RWPE2 (cell line): Measurements from ENCODE around the gene PROP1.

Experiments
- ATAC-seq: fragments of 200-7000 bp; cut with Tn5 transposase; 3 replicates; pipeline ENCODE4 v1.9.1; 2021; ENCODE audit warnings: low read depth
- DNase-seq: peaks from one replicate; pipeline ENCODE4 v3.0.0-alpha.2; 2020; ENCODE audit warnings: low spot score
- H3K27ac ChIP-seq: fragments of 450-650 bp; 2 replicates; pipeline ENCODE4 v1.5.1; 2017; ENCODE audit warnings: mild to moderate bottlenecking; ENCODE audit not compliant: poor library complexity, severe bottlenecking
- H3K27me3 ChIP-seq: fragments of 250-450 bp; sonication (Bioruptor Pico); 2 replicates; pipeline ENCODE4 v1.5.1; 2021; ENCODE audit warnings: mild to moderate bottlenecking, moderate library complexity; ENCODE audit not compliant: insufficient read depth, poor library complexity, severe bottlenecking
- H3K36me3 ChIP-seq: fragments of 250-450 bp; sonication (Bioruptor Pico); 2 replicates; pipeline ENCODE4 v1.5.1; 2020; ENCODE audit warnings: low read depth, mild to moderate bottlenecking, moderate library complexity
- H3K4me1 ChIP-seq: fragments of 250-450 bp; sonication (Bioruptor Pico); 2 replicates; pipeline ENCODE4 v1.5.1; 2021; ENCODE audit warnings: mild to moderate bottlenecking, moderate library complexity; ENCODE audit not compliant: insufficient read depth, poor library complexity, severe bottlenecking
- H3K4me3 ChIP-seq: fragments of 250-450 bp; sonication (Bioruptor Pico); 2 replicates; pipeline ENCODE4 v1.5.1; 2021; ENCODE audit warnings: mild to moderate bottlenecking, moderate library complexity; ENCODE audit not compliant: severe bottlenecking
- H3K9me3 ChIP-seq: fragments of 250-450 bp; sonication (Bioruptor Pico); 2 replicates; pipeline ENCODE4 v1.5.1; 2021; ENCODE audit warnings: mild to moderate bottlenecking, moderate library complexity; ENCODE audit not compliant: severe bottlenecking
- TF ChIP-seq, protein P1 (sequence below): fragments of 450-650 bp; IDR thresholded peaks from one replicate; pipeline ENCODE4 v1.5.1; 2017; ENCODE audit warnings: mild to moderate bottlenecking, moderate library complexity; ENCODE audit not compliant: poor library complexity, severe bottlenecking

PROP1 gene

DNA sequence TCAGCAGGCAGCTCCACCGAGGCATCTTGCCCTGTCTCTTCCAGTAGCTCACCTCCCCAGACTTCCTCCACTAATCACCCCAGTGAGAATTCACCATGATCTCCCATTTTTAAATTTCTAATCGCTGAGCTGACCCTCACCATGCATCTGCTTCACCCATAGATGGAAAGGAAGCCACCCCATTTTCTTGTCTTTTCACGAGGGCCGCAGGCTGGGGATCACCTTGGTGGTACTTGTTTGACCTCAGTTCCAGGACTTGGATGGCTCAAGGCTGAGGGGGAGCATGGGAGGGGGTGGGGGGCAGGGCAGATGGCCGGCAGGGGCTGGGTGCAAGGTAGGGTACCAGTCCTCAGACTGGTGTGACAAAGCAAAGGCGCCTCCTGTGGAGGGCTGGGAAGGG, 3.6 kb downstream of the PROP1 start:
- Histone ChIP-seq H3K27me3 (peaks cover 3% of the 10 kb centered on the region), H3K27ac (no peak overlapping the region), H3K36me3 (no peaks in the 10 kb centered on the region), H3K4me1 (no peaks in the 10 kb centered on the region), H3K9me3 (no peaks in the 10 kb centered on the region), H3K4me3 (no peak overlapping the region)
- DNase-seq (no peak), ATAC-seq (no peak)
- TF ChIP-seq, protein P1, sequence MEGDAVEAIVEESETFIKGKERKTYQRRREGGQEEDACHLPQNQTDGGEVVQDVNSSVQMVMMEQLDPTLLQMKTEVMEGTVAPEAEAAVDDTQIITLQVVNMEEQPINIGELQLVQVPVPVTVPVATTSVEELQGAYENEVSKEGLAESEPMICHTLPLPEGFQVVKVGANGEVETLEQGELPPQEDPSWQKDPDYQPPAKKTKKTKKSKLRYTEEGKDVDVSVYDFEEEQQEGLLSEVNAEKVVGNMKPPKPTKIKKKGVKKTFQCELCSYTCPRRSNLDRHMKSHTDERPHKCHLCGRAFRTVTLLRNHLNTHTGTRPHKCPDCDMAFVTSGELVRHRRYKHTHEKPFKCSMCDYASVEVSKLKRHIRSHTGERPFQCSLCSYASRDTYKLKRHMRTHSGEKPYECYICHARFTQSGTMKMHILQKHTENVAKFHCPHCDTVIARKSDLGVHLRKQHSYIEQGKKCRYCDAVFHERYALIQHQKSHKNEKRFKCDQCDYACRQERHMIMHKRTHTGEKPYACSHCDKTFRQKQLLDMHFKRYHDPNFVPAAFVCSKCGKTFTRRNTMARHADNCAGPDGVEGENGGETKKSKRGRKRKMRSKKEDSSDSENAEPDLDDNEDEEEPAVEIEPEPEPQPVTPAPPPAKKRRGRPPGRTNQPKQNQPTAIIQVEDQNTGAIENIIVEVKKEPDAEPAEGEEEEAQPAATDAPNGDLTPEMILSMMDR = no peak

DNA sequence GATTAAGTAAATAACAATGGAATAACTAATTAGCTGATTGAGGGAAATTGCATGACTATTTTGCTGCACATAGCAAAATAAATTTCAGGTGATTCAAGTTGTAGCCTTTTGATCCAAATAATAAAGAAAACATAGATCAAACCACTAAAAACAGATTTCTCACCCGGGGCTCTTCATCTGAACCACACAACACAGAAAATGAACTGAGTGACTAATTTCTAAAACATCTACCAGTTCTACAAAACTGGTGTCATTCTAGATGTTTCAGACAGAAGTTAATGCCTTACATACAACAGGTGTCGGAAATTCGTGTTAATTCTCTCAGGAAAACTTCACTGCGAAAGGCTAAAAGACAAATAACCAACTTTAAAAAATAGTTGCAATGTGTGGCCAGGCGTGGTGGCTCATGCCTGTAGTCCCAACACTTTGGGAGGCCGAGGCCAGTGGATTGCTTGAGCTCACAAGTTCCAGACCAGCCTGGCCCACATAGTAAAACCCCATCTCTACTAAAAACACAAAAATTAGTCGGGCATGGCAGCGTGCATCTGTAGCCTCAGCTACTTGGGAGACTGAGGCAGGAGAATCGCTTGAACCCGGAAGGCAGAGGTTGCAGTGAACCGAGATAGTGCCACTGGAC, 6.9 kb downstream of the PROP1 start:
- Histone ChIP-seq H3K9me3 (no peaks in the 10 kb centered on the region), H3K36me3 (no peaks in the 10 kb centered on the region), H3K27ac (no peak overlapping the region), H3K27me3 (peaks cover 17% of the 10 kb centered on the region), H3K4me3 (no peak overlapping the region), H3K4me1 (no peaks in the 10 kb centered on the region)
- TF ChIP-seq, protein P1 = no peak
- ATAC-seq (no peak), DNase-seq (no peak)

DNA sequence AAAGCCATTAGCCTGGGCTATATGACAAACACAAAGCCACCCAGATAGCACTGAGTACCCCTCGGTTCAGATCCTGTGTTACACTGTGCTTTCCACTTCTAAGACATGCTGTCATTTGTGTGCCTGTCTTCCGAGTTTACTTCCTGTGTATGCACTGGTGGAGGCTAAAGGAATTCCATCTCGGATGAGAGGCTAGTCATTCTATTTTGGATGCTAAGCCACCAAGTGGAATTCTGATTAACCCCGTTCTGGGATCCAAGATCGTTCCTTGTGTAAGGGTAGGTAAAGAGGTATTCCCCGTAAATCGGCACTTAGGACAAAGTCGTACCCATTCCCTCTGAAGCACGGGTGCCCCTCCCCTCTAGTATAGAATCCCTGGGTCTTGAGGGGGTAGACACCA, 8.7 kb downstream of the PROP1 start:
- H3K36me3 ChIP-seq = no peaks in the 10 kb centered on the region
- TF ChIP-seq, protein P1 = no peak
- DNase-seq = no peak
- H3K27me3 ChIP-seq = peaks cover 17% of the 10 kb centered on the region
- H3K27ac ChIP-seq = no peak overlapping the region
- H3K9me3 ChIP-seq = no peaks in the 10 kb centered on the region
- H3K4me1 ChIP-seq = no peaks in the 10 kb centered on the region
- no peak for ATAC-seq
- H3K4me3 ChIP-seq = no peak overlapping the region

DNA sequence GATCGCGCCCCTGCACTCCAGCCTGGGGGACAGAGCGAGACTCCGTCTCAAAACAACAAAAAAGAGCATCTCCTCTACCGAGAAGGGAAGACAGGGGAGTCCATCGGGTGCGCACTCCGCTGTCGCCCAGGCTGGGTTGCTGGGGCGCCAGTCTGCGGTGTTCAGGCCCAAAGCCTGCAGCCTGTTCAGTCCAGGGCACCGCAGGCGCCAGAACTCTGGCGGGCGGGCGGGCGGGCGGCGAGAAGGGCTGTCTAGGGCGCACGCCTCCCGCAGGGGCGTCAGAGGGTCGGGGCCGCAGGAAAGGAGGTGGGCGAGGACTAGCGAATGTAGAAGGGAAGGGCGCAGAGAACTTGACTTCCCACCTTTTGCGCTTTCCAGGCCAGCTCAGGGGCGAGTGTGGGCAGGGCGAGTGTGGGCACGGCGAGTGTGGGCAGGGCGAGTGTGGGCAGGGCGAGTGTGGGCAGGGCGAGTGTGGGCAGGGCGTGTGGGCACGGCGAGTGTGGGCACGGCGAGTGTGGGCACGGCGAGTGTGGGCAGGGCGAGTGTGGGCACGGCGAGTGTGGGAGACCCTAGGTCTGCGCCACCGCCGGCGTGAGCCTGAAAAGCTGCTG, 10.5 kb downstream of the PROP1 start:
- Histone ChIP-seq H3K27me3 (peaks cover 17% of the 10 kb centered on the region), H3K4me3 (no peak overlapping the region), H3K36me3 (no peaks in the 10 kb centered on the region), H3K27ac (no peak overlapping the region), H3K9me3 (no peaks in the 10 kb centered on the region), H3K4me1 (no peaks in the 10 kb centered on the region)
- TF ChIP-seq, protein P1 = no peak
- DNase-seq = no peak
- ATAC-seq = no peak

DNA sequence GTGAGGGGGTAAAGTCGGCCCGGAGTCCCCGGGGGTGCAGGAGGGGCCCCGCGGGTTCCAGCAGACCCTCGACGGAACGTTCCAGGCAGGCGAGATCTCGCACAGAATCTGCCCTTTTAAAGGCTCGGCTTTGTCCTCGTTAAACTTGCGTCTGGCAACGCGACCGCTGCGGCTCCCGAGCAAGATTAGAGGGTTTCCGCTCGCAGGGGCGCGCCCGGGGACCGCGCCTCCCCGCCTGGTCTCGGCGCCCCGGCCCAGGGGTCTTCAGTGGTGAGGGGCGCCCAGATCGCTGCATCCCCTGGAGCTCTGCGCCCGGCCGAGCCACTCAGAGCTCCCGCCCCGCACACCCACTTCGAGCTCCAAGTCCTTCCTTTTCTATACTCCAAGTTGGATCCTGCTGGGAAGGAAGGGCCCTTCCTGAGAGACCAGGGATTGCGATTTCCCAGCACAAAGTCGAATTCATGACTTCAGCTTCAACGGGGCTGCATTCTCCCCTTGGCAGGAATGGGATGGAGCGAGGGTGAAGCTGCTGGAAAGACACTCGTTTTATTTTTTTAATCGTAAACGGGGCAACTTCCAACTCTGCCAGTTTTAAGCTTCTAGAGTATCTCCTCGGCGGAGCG, 11.3 kb downstream of the PROP1 start:
- no peak overlapping the region for H3K4me3 ChIP-seq
- peaks cover 17% of the 10 kb centered on the region for H3K27me3 ChIP-seq
- no peaks in the 10 kb centered on the region for H3K9me3 ChIP-seq
- TF ChIP-seq, protein P1 = no peak
- ATAC-seq = no peak
- no peak for DNase-seq
- no peaks in the 10 kb centered on the region for H3K4me1 ChIP-seq
- no peak overlapping the region for H3K27ac ChIP-seq
- H3K36me3 ChIP-seq = no peaks in the 10 kb centered on the region
